NCI-H1436 treated with DMSO at 0.1 percent for 48 hours (cell line): Measurements from ENCODE around the gene IL9.

ENCODE experiments used
- DNase-seq: peaks from one replicate; lab custom pipeline; 2025; lab: John Stamatoyannopoulos, UW

The IL9 gene

GRCh38 chr5:135891268-135891667 lies 4.4 kb downstream of the IL9 start:
- DNase-seq, result no peak

- no peak for DNase-seq
Observed at GRCh38 chr5:135890867-135891266, 4.8 kb downstream of the IL9 start.

GRCh38 chr5:135890296-135890695 lies 5.3 kb downstream of the IL9 start:
- DNase-seq, result no peak

DNA sequence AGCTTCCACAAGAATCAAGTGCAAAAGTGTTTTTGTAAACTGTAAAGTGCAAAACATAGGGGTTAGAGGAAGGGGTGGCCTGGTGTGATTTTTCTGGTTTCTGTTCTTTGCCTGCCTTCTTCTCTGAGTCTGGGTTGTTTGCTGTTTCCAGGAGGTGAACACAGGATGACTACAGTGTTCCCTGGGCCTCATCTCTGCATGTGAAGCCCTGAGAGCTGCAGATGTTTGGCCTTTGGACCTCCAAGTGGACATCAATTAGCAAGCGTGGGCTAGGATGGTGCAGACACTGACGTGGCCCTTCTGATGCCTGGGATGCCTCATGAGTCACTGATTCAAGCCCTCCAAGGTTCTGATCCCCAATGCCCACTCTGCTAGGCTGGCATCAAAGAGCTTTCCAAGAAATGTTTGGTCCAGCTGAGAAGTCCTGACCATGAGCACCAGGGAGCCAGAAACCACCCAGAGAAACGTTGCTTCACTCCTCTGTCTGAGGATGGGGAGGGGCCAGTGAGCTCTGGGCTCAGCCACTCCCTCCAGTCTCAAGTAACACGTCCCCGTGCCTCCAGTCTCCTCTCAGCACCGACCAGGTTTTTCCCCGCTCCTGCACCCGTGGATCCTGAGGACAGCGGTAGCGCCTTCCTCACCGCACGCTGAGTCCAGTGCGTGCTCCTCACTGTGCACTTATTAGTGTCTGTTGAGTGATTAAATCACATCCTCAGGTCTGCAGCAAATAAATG lies 7.6 kb downstream of the IL9 start:
- no peak for DNase-seq

DNA sequence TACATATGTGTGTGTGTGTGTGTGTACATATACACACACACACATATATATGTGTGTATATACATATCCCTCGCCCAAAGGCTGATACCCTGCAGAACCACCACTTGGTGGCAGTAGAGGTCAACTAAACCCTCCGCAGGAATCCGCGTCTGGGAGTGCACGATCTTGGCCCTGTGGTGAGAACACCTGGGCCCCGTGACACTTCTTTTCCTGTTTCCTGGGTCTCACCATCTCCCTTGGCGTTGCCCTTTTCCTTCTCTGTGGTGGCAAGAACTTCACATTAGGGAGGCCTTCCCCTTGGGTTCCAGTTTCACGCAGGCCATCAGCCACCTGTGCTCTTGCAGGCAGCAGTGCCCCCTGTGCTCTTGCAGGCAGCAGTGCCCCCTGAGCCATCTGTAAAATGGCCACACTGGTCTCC lies 8.2 kb downstream of the IL9 start:
- no peak for DNase-seq

DNA sequence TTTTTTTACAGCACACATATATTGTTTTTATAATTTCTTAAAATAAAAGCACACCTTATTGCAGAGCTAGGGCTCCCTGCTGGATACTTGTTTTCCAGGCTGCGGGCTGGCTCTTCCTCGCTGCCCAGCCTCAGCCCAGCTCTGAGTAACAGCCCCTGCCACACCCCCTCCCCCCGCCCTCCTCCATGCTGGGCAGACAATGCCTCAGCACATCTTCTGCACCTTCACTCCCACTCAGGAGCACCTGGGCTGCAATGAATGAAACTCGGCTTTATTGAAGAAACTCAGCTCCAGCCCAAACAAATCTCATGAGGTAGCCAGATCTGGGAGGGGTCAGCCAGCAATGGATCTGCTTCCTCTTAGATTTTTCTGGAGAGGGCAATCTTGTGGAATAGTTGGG lies 9.5 kb downstream of the IL9 start:
- no peak for DNase-seq

DNA sequence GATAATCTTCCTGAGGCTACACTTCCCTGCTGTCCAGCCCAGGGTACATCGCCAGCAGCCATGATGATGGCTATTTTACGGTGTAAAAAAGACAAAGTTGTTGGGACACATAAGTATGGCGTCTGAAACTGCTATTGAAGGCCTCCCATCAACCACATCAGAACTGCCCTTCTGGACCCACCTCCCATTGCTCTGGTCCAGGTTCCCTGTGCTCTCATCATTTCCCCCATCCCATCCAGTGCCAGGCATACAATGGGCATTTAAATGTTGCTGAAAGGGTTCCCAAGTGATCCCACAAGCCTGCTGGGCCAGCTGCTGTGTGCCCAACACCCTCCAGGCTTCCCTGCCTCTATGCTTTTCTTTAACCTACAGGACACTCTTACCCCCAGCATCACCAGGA lies 10.6 kb downstream of the IL9 start:
- no peak for DNase-seq

DNA sequence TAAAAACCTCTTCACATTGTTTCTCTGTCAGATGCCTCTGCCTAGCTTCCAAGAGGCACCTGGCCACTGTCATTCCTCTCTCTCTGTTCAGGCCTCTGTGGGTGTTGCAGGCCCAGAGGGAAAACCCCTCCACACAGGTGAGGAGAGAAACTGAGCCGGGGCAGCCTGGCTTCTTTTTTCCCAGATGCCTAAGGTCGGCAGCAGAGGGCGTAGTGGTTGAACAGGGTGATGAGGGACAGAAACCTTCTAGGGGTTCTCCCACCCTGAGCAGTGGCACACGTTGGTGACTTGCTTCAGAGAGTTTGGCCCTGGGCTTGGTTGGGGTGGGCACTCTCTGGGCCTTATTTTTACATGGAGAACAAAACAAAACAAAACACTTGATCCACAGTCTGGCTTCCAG lies 12.2 kb downstream of the IL9 start:
- DNase-seq, result no peak

- no peak for DNase-seq
Observed at GRCh38 chr5:135883026-135883425, 12.6 kb downstream of the IL9 start.

GRCh38 chr5:135881819-135882218 lies 13.8 kb downstream of the IL9 start:
- DNase-seq, result no peak

- no peak for DNase-seq
Observed at GRCh38 chr5:135881244-135881643, 14.4 kb downstream of the IL9 start.

- no peak for DNase-seq
Observed at GRCh38 chr5:135880801-135881200, 14.8 kb downstream of the IL9 start.

DNA sequence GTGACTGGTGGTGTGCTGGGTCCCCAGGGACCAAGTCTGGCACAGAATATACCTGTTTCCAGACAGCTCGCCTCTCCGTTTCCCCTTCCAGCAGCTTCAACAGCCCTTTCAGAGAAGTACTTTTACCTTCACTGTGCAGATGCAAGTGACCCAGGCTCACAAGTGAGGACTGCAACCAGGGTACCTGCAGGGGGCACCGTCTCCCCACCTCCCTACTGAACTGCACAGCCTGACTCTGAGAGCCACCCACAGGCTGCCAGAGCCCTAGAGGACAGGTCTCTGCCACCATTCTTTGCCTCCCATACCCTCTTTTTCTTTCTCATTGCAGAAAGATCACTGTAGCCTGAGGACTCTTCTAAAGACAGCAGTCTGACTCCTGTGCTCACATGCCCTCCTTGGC lies 15.4 kb downstream of the IL9 start:
- DNase-seq, result no peak

DNA sequence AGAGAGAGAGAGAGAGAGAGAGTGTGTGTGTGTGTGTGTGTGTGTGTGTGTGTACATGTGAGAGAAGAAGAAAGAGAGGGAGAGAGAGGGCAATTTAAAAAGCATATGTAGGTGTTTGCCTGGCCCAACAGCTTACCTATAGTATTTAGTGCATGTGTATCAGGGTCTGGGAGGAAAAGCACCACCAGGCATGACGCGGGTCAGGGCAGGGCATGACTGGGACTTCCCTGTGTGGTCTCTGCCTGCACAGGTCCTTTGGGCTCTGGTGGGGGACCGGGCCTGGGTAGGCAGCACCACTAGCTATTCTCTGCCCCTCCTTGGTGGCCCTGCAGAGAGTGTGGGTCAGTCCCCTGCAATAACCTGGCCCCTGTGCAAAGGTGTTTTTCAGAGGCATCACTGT lies 16.1 kb downstream of the IL9 start:
- no peak for DNase-seq

- DNase-seq, result no peak
Observed at GRCh38 chr5:135878156-135878620, 17.5 kb downstream of the IL9 start.

GRCh38 chr5:135877570-135878155 lies 18.0 kb downstream of the IL9 start:
- DNase-seq, result no peak

DNA sequence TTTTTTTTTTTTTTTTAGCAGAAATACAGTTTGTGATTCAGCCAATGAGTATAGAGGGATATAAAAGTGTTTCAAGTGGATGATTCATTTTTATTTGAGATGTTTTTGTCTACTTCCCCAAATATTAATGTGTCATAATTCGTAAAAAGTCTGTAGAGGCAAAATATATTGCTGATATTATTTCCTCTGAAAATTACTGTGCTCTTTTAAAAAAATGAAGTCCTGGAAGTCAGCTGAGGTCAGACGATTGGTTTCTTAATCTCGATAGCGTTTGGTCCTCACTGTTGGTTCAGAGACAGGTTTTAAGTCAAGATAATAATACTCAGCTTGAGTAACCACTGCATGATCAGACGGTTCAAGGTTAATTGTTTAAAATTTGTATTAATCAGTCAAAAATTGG lies 19.5 kb downstream of the IL9 start:
- no peak for DNase-seq

- DNase-seq, result no peak
Observed at GRCh38 chr5:135875567-135875966, 20.1 kb downstream of the IL9 start.

DNA sequence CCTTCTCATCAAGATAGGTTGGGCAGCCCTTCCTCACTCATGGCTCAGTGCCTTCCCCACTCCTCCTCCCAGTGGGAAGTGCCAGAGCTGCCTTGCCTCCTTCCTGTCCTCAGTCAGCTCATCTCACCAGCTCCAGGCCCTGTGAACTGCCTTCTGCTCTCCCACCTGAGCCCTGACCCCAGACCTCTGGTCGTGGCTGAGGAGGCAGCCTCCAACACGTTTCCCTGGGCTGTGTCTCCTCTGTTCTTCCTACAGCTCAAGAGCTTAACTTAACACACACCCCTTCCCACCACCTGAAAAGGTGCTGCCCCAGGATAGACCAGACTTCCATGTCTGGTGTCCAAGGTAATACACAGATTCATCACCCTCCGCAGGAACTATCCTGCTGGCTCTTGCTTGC lies 21.2 kb downstream of the IL9 start:
- no peak for DNase-seq

DNA sequence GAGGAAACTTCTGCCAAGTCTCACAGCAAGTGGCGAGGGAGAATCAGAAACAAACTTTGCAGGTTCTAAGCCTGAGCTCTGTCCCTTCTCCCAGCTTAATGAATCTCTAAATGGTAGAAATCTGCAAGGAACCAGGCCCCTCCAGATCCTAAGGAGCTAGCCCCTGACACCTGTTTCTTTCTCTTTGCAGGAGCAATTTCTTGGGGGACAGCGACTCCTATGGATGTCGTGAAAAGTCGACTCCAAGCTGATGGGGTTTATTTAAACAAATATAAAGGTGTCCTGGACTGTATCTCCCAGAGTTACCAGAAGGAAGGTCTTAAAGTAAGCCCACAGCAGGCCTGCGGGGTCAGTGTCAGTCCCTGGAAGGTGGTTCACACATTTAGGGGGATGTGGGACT lies 21.8 kb downstream of the IL9 start:
- DNase-seq, result no peak

GRCh38 chr5:135871268-135871915 lies 24.2 kb downstream of the IL9 start:
- DNase-seq, result no peak

- no peak for DNase-seq
Observed at GRCh38 chr5:135869935-135870334, 25.7 kb downstream of the IL9 start.

- no peak for DNase-seq
Observed at GRCh38 chr5:135869276-135869675, 26.4 kb downstream of the IL9 start.
